ENCODE results near the gene SYNPO.

The SYNPO gene

DNA sequence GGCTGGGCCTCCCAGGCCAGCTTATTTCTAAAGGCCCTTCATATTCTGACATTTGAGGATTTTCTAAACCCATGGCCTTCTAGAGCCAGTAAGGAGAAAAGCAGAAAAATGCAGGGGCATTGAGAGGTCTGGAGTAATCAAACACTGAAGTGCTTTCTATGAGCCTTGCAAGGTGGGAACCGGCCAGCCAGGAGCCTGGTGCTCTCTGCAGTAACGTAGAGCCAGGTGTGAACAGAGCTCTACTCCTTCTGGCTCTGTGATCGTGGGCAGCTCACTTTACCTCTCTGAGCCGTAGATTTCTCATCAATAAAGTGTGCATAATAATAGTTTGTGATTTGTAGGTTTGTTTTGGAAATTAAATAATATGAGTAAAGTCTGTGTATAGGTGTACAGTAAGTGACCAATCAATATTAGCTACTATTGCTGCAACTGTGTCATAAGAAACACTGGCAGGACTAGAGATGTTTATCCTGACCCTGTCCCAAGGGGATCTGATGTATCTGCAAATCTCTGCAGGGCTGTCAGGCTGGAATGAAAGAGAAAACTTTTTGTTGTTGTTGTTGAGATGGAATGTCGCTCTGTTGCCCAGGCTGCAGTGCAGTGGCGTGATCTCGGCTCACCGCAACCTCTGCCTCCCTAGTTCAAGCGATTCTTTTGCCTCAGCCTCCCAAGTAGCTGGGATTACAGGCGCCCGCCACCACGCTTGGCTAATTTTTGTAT is 2.7 kb downstream of the SYNPO start:
- no peak for DNase-seq

GRCh38 chr5:150644058-150644457 is 3.6 kb downstream of the SYNPO start:
- DNase-seq, result no peak

DNA sequence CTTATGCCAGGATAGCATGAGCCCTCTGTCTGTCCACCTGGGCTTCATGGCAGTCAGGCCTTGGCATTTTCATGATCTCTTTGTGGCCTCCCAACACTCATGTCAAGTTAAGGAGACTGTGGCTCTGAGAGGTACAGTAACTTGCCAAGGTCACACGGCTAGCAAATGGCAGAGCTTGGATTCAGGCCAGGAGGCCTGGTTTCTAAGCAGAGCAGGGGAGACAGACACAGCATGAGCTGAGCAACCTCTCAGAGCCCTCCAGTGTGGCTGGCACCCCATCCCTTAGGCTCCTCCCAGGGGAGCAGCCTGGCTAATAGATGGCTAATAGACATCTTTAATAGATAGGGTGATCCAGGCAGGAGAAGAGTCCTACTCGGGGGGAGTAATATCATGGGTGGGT is 4.1 kb downstream of the SYNPO start:
- DNase-seq, result no peak

- DNase-seq, result no peak
Measured at GRCh38 chr5:150645070-150645700, 4.7 kb downstream of the SYNPO start.

DNA sequence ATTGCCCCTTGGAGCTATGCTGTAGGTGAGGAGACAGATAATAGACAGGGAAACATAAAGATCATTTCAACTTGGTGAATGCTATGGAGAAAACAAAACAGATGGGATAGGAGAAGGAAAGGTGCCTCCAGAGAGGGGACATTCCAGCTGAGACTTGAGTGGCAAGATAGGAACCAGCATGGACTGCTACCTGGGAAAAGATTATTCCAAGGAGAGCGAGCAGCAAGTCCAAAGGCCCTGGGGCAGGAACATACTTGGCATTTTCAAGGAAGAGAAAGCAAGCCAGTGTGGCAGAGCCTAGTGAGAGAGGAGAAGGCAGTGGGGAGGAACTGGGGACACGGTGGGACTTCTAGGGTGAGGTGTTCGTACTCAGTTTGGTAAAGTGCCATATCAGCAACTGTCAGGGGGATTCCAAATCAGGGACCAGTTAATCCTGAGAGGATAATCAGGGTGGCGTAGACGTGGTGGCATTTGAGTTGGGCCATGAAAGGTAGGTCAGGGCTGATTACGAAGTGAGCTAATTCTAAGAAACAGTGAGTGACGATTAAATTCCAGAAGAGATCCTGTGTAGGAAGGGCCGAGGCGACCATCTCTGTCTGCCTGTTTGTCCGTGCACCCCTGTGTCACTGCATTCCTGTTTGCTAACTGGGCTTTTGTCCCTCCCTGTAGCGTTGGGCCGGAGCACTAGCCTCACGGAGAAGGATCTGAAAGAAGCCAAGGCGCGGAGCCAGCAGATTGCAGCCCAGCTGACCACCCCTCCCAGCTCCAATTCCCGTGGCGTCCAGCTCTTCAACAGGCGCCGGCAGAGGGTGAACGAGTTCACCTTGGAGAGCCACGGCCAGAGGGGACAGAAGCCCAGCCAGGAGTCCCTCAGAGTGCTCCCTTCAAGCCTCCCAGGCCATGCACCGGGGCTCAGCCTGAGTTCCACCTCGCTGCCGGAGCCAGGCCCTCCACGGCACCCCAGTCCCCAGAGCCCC is 7.1 kb downstream of the SYNPO start:
- no peak for DNase-seq

DNA sequence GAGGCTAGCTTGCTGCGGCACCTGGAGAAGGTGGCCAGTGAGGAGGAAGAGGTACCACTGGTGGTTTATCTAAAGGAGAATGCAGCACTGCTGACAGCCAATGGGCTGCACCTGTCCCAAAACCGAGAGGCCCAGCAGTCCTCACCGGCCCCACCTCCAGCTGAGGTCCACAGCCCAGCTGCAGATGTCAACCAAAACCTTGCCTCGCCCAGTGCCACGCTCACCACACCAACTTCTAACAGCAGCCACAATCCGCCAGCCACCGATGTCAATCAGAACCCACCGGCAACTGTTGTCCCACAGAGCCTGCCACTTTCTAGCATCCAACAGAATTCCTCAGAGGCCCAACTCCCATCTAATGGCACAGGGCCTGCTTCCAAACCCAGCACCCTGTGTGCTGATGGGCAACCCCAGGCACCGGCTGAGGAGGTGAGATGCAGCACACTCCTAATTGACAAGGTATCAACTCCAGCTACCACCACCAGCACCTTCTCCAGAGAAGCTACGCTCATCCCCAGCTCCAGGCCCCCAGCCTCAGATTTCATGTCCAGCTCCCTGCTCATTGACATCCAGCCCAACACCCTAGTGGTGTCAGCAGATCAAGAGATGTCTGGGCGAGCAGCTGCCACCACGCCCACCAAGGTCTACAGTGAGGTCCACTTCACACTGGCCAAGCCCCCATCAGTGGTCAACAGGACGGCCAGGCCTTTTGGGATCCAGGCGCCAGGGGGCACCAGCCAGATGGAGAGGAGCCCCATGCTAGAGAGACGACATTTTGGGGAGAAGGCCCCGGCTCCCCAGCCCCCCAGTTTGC is 8.0 kb downstream of the SYNPO start:
- DNase-seq, result no peak

- no peak for DNase-seq
Measured at GRCh38 chr5:150649108-150650020, 8.9 kb downstream of the SYNPO start.

GRCh38 chr5:150650021-150651006 is 9.9 kb downstream of the SYNPO start:
- no peak for DNase-seq

- no peak for DNase-seq
Measured at GRCh38 chr5:150651382-150651781, 10.9 kb downstream of the SYNPO start.

DNA sequence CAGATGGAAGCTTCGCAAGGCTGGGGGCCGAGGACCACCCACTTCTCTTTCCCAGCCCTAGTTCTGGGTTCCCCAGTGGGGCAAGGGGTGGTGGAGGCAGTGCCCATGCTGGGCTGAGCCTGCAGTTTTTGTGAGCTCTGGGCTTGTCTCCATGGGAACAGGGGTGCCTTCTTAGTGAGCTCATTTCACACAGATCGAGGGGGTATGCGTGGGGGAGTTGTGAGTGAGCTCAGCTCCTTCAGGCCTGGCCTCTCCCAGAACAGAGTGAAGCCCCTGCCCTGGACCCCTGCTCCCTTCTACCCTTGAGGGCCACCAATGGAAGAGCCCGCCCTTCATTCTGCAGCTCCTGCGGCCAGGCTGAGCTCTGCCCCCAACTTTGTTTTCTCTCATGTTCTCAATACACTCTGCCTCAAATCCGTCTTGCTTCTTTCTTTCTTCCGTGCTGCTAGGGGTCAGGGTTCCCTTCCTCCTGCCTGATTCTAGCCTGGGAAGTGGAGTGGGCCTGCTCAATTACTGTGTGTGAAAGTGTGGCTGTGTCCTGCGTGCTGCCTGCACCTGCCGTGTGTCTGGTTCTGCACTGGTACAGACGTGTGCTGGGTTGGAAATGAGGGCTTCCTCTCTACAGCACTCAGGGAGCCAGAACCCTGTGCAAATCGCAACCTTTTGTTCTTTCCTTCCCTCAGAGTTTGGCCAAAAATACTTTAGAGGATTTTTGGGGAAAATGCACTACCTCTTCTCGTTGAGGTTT is 11.6 kb downstream of the SYNPO start:
- no peak for DNase-seq

- no peak for DNase-seq
Measured at GRCh38 chr5:150653145-150653761, 12.8 kb downstream of the SYNPO start.

DNA sequence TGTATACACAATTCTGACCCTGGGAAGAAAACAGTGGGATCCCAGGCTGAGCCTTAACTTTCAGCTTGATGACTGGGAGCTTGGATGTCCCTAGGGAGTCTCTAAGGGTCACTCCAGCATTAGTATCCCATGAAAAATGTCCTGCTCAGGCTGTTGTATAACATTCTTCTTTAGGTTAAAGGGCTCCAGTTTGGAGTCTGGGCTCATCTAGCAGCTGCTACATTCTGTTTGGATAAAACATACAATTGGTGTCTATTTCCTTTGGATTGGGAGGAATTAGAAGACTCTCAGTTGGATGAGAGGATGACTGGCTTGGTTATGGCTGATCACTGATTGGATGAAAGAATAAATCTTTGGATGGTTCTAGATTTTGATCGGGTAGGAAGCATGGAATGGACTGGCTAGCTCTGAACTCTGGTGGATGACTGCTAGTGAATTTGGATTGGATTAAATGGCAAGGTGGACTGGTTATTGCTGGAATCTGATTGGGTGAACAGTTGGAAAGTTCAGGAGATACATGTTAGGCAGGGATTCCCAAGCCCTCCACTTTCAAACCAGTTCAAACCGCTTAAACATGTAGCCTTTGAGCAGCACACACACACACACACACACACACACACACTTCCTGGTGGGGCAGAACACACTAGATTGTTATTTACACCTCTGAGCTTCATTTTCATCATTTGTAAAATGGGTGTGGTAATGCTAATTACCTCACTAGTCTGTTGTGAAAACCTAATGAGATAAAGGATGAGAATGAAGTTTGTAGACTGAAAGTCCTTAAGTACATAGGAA is 13.5 kb downstream of the SYNPO start:
- DNase-seq, result no peak

GRCh38 chr5:150655221-150655620 is 14.8 kb downstream of the SYNPO start:
- no peak for DNase-seq

GRCh38 chr5:150656191-150657132 is 16.0 kb downstream of the SYNPO start:
- DNase-seq, result peak; percentile 34 to 58

DNA sequence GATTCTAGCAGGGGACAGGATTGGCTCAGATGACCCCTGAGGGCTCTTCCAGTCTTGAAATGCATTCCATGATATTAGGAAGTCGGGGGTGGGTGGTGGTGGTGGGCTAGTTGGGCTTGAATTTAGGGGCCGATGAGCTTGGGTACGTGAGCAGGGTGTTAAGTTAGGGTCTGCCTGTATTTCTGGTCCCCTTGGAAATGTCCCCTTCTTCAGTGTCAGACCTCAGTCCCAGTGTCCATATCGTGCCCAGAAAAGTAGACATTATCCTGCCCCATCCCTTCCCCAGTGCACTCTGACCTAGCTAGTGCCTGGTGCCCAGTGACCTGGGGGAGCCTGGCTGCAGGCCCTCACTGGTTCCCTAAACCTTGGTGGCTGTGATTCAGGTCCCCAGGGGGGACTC is 17.7 kb downstream of the SYNPO start:
- DNase-seq, result no peak

GRCh38 chr5:150658699-150659265 is 18.3 kb downstream of the SYNPO start:
- no peak for DNase-seq

Data from NCI-H1930 (cell line).